GM21723 (cell line): ENCODE measurements around the gene EME1.

Experiments used
- ATAC-seq: cut with Tn5 transposase; IDR thresholded peaks from one replicate; pipeline ENCODE4 v1.9.1; 2021; ENCODE audit warnings: mild to moderate bottlenecking, moderate library complexity; ENCODE audit not compliant: unreplicated experiment

The EME1 gene

GRCh38 chr17:50363217-50364060, 9.6 kb upstream of the EME1 start:
- ATAC-seq: no peak

GRCh38 chr17:50364061-50364458, 9.0 kb upstream of the EME1 start:
- no peak for ATAC-seq

- no peak for ATAC-seq
Measured at GRCh38 chr17:50364715-50365114, 8.3 kb upstream of the EME1 start.

GRCh38 chr17:50365165-50365564, 7.9 kb upstream of the EME1 start:
- ATAC-seq: no peak

- ATAC-seq: no peak
Measured at GRCh38 chr17:50365649-50366393, 7.2 kb upstream of the EME1 start.

- no peak for ATAC-seq
Measured at GRCh38 chr17:50367401-50367800, 5.6 kb upstream of the EME1 start.

- ATAC-seq: no peak
Measured at GRCh38 chr17:50370052-50370451, 3.0 kb upstream of the EME1 start.

GRCh38 chr17:50371526-50371925, 1.5 kb upstream of the EME1 start:
- ATAC-seq: no peak

- ATAC-seq: no peak
Measured at GRCh38 chr17:50372222-50372757, 739 bp upstream of the EME1 start.

GRCh38 chr17:50373705-50374104, 676 bp downstream of the EME1 start:
- no peak for ATAC-seq

GRCh38 chr17:50375858-50376538, 3.0 kb downstream of the EME1 start:
- no peak for ATAC-seq

- ATAC-seq: no peak
Measured at GRCh38 chr17:50379351-50380132, 6.5 kb downstream of the EME1 start.

- no peak for ATAC-seq
Measured at GRCh38 chr17:50380369-50381259, 7.6 kb downstream of the EME1 start.

- ATAC-seq: no peak
Measured at GRCh38 chr17:50381260-50381815, 8.3 kb downstream of the EME1 start.

- no peak for ATAC-seq
Measured at GRCh38 chr17:50381920-50382319, 8.9 kb downstream of the EME1 start.

- ATAC-seq: no peak
Measured at GRCh38 chr17:50382931-50383330, 9.9 kb downstream of the EME1 start.

- no peak for ATAC-seq
Measured at GRCh38 chr17:50386510-50386909, 13.5 kb downstream of the EME1 start.

GRCh38 chr17:50388728-50389127, 15.7 kb downstream of the EME1 start:
- no peak for ATAC-seq

GRCh38 chr17:50389534-50389933, 16.5 kb downstream of the EME1 start:
- ATAC-seq: no peak
